Measurements from ENCODE around the gene IFITM10. TPM values are rescaled to one million over a fixed set of nuclear protein-coding genes. Genes with fewer than 3 reads are reported as not detected.

Gene IFITM10
- total RNA-seq, 1 donor from 2014 or later = 1.1 TPM

DNA sequence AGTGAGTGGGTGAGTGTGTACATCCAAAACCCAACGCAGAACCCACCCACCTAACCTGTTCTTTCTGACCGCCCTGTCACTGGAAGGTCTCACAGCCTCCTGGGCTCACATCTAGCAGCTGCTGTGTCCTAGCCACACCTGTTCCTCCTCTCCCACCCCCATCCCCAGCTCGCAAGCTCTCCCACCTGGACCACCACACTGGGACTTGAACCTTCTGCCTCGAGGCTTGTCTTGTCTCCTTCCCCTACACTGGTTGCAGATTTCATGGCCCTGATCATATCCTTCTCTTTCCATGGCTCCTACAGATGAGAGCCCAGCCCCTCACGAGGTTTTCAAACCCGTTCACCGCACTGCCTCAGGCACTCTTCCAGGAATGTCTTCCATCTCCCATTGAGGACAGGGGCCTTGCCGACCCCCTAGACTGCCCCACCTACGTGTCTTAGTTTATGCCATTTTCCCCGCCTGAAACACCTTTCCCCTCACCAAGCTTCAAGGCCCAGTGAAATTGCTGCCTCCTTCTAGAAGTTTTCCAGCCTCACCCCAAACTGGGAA is 6.7 kb downstream of the IFITM10 start:
- Histone ChIP-seq H3K4me3 (ENCODE audit: low read depth, low read length) (no peak overlapping the region), H3K27me3 (ENCODE audit: control insufficient read depth, insufficient read depth, low read length) (peaks cover 45% of the 10 kb centered on the region), H3K36me3 (ENCODE audit: control insufficient read depth, insufficient read depth, low read length) (no peaks in the 10 kb centered on the region)
- TF ChIP-seq, protein P1, sequence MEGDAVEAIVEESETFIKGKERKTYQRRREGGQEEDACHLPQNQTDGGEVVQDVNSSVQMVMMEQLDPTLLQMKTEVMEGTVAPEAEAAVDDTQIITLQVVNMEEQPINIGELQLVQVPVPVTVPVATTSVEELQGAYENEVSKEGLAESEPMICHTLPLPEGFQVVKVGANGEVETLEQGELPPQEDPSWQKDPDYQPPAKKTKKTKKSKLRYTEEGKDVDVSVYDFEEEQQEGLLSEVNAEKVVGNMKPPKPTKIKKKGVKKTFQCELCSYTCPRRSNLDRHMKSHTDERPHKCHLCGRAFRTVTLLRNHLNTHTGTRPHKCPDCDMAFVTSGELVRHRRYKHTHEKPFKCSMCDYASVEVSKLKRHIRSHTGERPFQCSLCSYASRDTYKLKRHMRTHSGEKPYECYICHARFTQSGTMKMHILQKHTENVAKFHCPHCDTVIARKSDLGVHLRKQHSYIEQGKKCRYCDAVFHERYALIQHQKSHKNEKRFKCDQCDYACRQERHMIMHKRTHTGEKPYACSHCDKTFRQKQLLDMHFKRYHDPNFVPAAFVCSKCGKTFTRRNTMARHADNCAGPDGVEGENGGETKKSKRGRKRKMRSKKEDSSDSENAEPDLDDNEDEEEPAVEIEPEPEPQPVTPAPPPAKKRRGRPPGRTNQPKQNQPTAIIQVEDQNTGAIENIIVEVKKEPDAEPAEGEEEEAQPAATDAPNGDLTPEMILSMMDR (IDR thresholded peaks at IDR 0.05; ENCODE audit: insufficient read depth, low read length, poor library complexity, severe bottlenecking) = no peak
- DNase-seq (ENCODE audit: low read depth) = no peak

DNA sequence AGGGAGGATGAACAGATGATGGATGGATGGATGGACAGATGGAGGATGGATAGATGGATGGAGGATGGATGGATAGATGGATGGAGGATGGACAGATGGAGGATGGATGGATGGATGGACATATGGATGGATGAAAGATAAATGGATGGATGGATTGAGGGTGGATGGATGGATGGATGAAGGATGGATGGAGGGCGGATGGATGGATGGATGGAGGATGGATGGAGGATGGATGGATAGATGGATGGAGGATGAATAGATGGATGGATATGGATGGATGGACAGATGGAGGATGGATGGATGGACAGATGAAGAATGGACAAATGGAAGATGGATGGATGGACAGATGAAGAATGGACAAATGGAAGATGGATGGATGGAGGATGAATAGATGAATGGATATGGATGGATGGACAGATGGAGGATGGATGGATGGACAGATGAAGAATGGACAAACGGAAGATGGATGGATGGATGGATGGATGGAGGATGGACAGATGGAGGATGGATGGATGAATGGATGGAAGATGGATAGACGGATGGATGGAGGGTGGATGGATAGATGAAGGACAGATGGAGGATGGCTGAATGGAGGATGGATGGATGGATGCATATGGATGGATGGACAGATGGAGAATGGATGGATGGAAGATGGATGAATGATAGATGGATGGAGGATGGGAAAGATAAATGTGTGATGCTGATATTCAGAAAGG is 7.4 kb downstream of the IFITM10 start:
- H3K27me3 ChIP-seq (ENCODE audit: control insufficient read depth, insufficient read depth, low read length) = peaks cover 38% of the 10 kb centered on the region
- TF ChIP-seq, protein P1 (IDR thresholded peaks at IDR 0.05; ENCODE audit: insufficient read depth, low read length, poor library complexity, severe bottlenecking) = no peak
- no peaks in the 10 kb centered on the region for H3K36me3 ChIP-seq (ENCODE audit: control insufficient read depth, insufficient read depth, low read length)
- no peak for DNase-seq (ENCODE audit: low read depth)
- H3K4me3 ChIP-seq (ENCODE audit: low read depth, low read length) = no peak overlapping the region

DNA sequence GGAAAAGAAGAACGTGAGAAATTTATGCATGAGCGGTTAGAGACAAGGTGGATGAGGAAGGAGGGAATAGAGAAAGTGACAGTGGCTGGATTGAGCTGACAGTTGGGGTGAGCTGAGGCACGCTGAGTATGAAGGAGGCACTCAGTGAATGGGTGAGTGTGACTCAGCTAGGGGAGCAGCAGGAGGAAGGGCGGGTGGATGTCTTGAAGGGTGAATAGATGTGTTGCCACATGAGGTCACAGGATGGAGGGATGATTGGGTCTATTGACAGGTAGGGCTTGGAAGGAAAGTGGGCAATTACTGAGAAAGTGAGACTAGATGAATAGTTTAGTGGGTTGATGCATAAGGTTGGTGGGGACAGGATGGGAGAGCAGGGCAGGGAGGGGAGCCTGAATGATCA is 8.0 kb downstream of the IFITM10 start:
- TF ChIP-seq, protein P1 (IDR thresholded peaks at IDR 0.05; ENCODE audit: insufficient read depth, low read length, poor library complexity, severe bottlenecking) = no peak
- no peak overlapping the region for H3K4me3 ChIP-seq (ENCODE audit: low read depth, low read length)
- no peak for DNase-seq (ENCODE audit: low read depth)
- no peaks in the 10 kb centered on the region for H3K36me3 ChIP-seq (ENCODE audit: control insufficient read depth, insufficient read depth, low read length)
- H3K27me3 ChIP-seq (ENCODE audit: control insufficient read depth, insufficient read depth, low read length) = peaks cover 32% of the 10 kb centered on the region

DNA sequence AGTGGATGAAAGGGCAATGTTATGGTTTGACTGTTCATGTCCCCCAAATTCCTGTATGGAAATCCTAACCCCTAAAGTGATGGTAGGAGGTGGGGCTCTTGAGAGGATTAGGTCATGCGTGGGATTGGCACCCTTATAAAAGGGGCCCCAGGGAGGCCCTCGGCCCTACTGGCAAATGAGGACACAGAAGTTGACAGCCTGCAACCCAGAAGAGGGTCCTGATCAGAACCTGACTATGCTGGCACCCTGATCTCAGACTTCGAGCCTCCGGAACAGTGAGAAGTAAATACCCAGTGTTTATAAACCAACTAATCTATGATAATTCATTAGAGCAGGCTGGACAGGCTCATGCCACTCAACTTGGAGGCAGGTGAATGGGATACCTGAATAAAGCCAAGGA is 8.7 kb downstream of the IFITM10 start:
- peaks cover 30% of the 10 kb centered on the region for H3K27me3 ChIP-seq (ENCODE audit: control insufficient read depth, insufficient read depth, low read length)
- no peak overlapping the region for H3K4me3 ChIP-seq (ENCODE audit: low read depth, low read length)
- no peaks in the 10 kb centered on the region for H3K36me3 ChIP-seq (ENCODE audit: control insufficient read depth, insufficient read depth, low read length)
- TF ChIP-seq, protein P1 (IDR thresholded peaks at IDR 0.05; ENCODE audit: insufficient read depth, low read length, poor library complexity, severe bottlenecking) = no peak
- no peak for DNase-seq (ENCODE audit: low read depth)

- TF ChIP-seq, protein P1 (IDR thresholded peaks at IDR 0.05; ENCODE audit: insufficient read depth, low read length, poor library complexity, severe bottlenecking) = no peak
- no peak for DNase-seq (ENCODE audit: low read depth)
Observed at GRCh38 chr11:1740786-1741530, 9.4 kb downstream of the IFITM10 start.

More at GRCh38 chr11:1740786-1741530, 9.4 kb downstream of the IFITM10 start:
- H3K27me3 ChIP-seq (ENCODE audit: control insufficient read depth, insufficient read depth, low read length) = peaks cover 30% of the 10 kb centered on the region
- H3K4me3 ChIP-seq (ENCODE audit: low read depth, low read length) = no peak overlapping the region
- no peaks in the 10 kb centered on the region for H3K36me3 ChIP-seq (ENCODE audit: control insufficient read depth, insufficient read depth, low read length)
